K562 (cell line): ENCODE data around the gene WARS2. TPM values are rescaled to one million over a fixed set of nuclear protein-coding genes. Genes with fewer than 3 reads are reported as not detected.

Experiments used
- ATAC-seq: fragments of 200-7000 bp; cut with Tn5 transposase; 3 replicates; pipeline ENCODE4 v1.9.1; 2020; ENCODE audit warnings: moderate library complexity
- BruUV-seq: library from RNA; stranded (reverse); fragments of 400-500 nt; replicated peaks from 2 replicates; lab custom pipeline; 2021; lab: Mats Ljungman, UMichigan
- CTCF ChIA-PET: fragments of 300-600 bp; formaldehyde crosslinking; extraction: SDS; loops from one replicate; lab custom pipeline; 2021; ENCODE audit warnings: low intra/inter-chr PET ratio; lab: Yijun Ruan, JAX
- POLR2A ChIA-PET: fragments of 300-600, 350-650 bp; sonication (Branson Sonifier 250); formaldehyde crosslinking; extraction: SDS; loops from one replicate; lab custom pipeline; 2021; ENCODE audit warnings: antibody characterized with exemption, inconsistent platforms; lab: Yijun Ruan, JAX
- DNase-seq, 4 experiments: peaks; one replicate each; pipeline versions ENCODE4 v3.0.0 to v3.0.0-alpha.2; 2011 to 2018; ENCODE audit warnings: low spot score in 3 of 4, mixed read lengths in 3 of 4; ENCODE audit errors: extremely low read depth in 1 of 4
- FAIRE-seq: peaks from 2 replicates; lab custom pipeline; 2011; peaks lifted over from hg19 to GRCh38; lab: Jason Lieb, UNC
- H2AFZ ChIP-seq: 2 replicates; pipeline ENCODE4 v1.6.0; 2011; ENCODE audit warnings: low read depth, low read length, control low read depth, inconsistent platforms
- H3K27ac ChIP-seq: fragments of 200-600 bp; 3 replicates; pipeline ENCODE4 v1.8.0; 2011; ENCODE audit warnings: low read depth, mild to moderate bottlenecking, control low read depth, inconsistent platforms, low read length, moderate library complexity, mixed read lengths; ENCODE audit errors: extremely low read depth
- H3K27me3 ChIP-seq, 2 experiments: fragments of 300-600 bp in 1 of 2; 2 replicates in 1 of 2; 3 replicates in 1 of 2; pipeline versions ENCODE4 v1.6.0 to v1.8.0; 2011; ENCODE audit warnings: inconsistent platforms in 2 of 2, low read length in 2 of 2, mild to moderate bottlenecking in 1 of 2, mixed read lengths in 1 of 2, moderate library complexity in 1 of 2; ENCODE audit not compliant: control insufficient read depth in 2 of 2, insufficient read depth in 2 of 2
- H3K36me3 ChIP-seq: fragments of 300-600 bp; 3 replicates; pipeline ENCODE4 v1.8.0; 2011; ENCODE audit warnings: mild to moderate bottlenecking, low read length, inconsistent platforms; ENCODE audit not compliant: control insufficient read depth, insufficient read depth
- H3K4me1 ChIP-seq, 2 experiments: fragments of 200-600 bp in 1 of 2; replicated peaks in 1 of 2; 2 replicates in 1 of 2; 3 replicates in 1 of 2; pipeline versions ENCODE4 v1.5.1 to v1.8.0; 2011; ENCODE audit warnings: inconsistent platforms in 2 of 2, low read length in 2 of 2, mild to moderate bottlenecking in 1 of 2, mixed read lengths in 1 of 2, moderate library complexity in 1 of 2; ENCODE audit not compliant: control insufficient read depth in 2 of 2, insufficient read depth in 2 of 2
- H3K4me2 ChIP-seq: 2 replicates; pipeline ENCODE4 v1.6.1; 2011; ENCODE audit warnings: low read length, control low read depth, inconsistent platforms, mixed read lengths; ENCODE audit not compliant: insufficient read depth
- H3K4me3 ChIP-seq: fragments of 200-600 bp; sonication (generic), shearing (Covaris generic); 2 replicates; pipeline ENCODE4 v1.5.1; 2016; ENCODE audit warnings: control low read depth, inconsistent platforms
- H3K79me2 ChIP-seq: fragments of 200-600 bp; 3 replicates; pipeline ENCODE4 v1.8.0; 2011; ENCODE audit warnings: low read length, inconsistent platforms; ENCODE audit not compliant: control insufficient read depth, insufficient read depth
- H3K9ac ChIP-seq, 2 experiments: 2 replicates each; pipeline versions ENCODE4 v1.6.0 to v1.6.1; 2011; ENCODE audit warnings: low read depth in 2 of 2, low read length in 2 of 2, control low read depth in 1 of 2, inconsistent platforms in 1 of 2, mild to moderate bottlenecking in 1 of 2, mixed read lengths in 1 of 2; ENCODE audit not compliant: insufficient read depth in 1 of 2
- H3K9me1 ChIP-seq: one replicate; pipeline ENCODE4 v1.6.0; 2011; ENCODE audit warnings: inconsistent platforms, mild to moderate bottlenecking, low read length, moderate library complexity; ENCODE audit not compliant: control insufficient read depth, insufficient read depth
- H3K9me3 ChIP-seq: replicated peaks from 2 replicates; pipeline ENCODE4 v1.5.1; 2011; ENCODE audit warnings: low read depth, low read length, inconsistent platforms; ENCODE audit not compliant: control insufficient read depth, insufficient read depth
- H4K20me1 ChIP-seq: replicated peaks from 2 replicates; pipeline ENCODE4 v1.6.1; 2011; ENCODE audit warnings: low read length, inconsistent platforms, mixed read lengths; ENCODE audit not compliant: control insufficient read depth, insufficient read depth
- ARID2 ChIP-seq: fragments of 450-650 bp; IDR thresholded peaks from 2 replicates; pipeline ENCODE4 v1.6.1; 2017; ENCODE audit warnings: antibody characterized with exemption, mild to moderate bottlenecking
- BCOR ChIP-seq: fragments of 450-650 bp; IDR thresholded peaks from 2 replicates; pipeline ENCODE4 v1.6.1; 2016
- BDP1 ChIP-seq: IDR thresholded peaks from 3 replicates; pipeline ENCODE4 v1.6.1; 2011; ENCODE audit not compliant: insufficient read length, insufficient read depth
- CREB1 ChIP-seq, 2 experiments: sonication (generic) in 1 of 2; formaldehyde crosslinking in 1 of 2; IDR thresholded peaks; 2 replicates each; pipeline versions ENCODE4 v1.6.1 to v1.8.0; 2012 to 2022; ENCODE audit warnings: inconsistent platforms in 1 of 2, mild to moderate bottlenecking in 1 of 2, missing genetic modification reagents in 1 of 2, moderate library complexity in 1 of 2
- KLF16 ChIP-seq: IDR thresholded peaks from 2 replicates; pipeline ENCODE4 v1.6.1; 2016; ENCODE audit warnings: antibody characterized with exemption
- MCM7 ChIP-seq, 2 experiments: fragments of 450-650 bp; IDR thresholded peaks; 2 replicates each; pipeline ENCODE4 v1.6.1; 2016 to 2018
- NUFIP1 ChIP-seq: fragments of 450-650 bp; IDR thresholded peaks from 2 replicates; pipeline ENCODE4 v1.6.1; 2018; ENCODE audit not compliant: partially characterized antibody
- PHF20 ChIP-seq: fragments of 450-650 bp; IDR thresholded peaks from 2 replicates; pipeline ENCODE4 v1.6.1; 2018; ENCODE audit not compliant: partially characterized antibody
- SIX5 ChIP-seq, 2 experiments: IDR thresholded peaks; 2 replicates each; pipeline ENCODE4 v1.6.1; 2011; ENCODE audit warnings: low read length in 2 of 2, borderline replicate concordance in 1 of 2, low read depth in 1 of 2, mild to moderate bottlenecking in 1 of 2, moderate library complexity in 1 of 2; ENCODE audit not compliant: insufficient read depth in 1 of 2
- ZFX ChIP-seq: sonication (generic); formaldehyde crosslinking; IDR thresholded peaks from 2 replicates; pipeline ENCODE4 v1.8.0; 2022; ENCODE audit warnings: mild to moderate bottlenecking, missing genetic modification reagents, moderate library complexity
- ZNF12 ChIP-seq: sonication (generic); formaldehyde crosslinking; IDR thresholded peaks from 2 replicates; pipeline ENCODE4 v1.4.0; 2020; ENCODE audit warnings: mild to moderate bottlenecking, missing genetic modification reagents
- ZNF41 ChIP-seq: fragments of 250-450 bp; sonication (Bioruptor Pico); conservative IDR thresholded peaks from 2 replicates; pipeline ENCODE4 v1.4.0; 2020; ENCODE audit warnings: mild to moderate bottlenecking
- ZNF79 ChIP-seq: fragments of 250-450 bp; sonication (Bioruptor Pico); IDR thresholded peaks from 2 replicates; pipeline ENCODE4 v1.4.0; 2020; ENCODE audit warnings: low read depth, mild to moderate bottlenecking, moderate library complexity
- WGBS: fragments of 100-300 bp; shearing (Covaris generic); methylation state at CpG from one replicate; pipeline ENCODE4 v1.1.6; 2016; ENCODE audit warnings: low coverage, mixed read lengths; ENCODE audit not compliant: insufficient coverage; ENCODE audit errors: missing lambda C conversion rate; 5-methylcytosine and 5-hydroxymethylcytosine counted together
- in situ Hi-C: fragments of 300-500 bp; cut with MboI; formaldehyde crosslinking; loops from 4 replicates; pipeline ENCODE4 v1.15.0; 2018; ENCODE audit warnings: inconsistent platforms, mixed read lengths
- intact Hi-C: fragments of 100-400 bp; cut with micrococcal nuclease; formaldehyde crosslinking; loops from 2 replicates; pipeline ENCODE4 v1.14.2; 2022
- polyA plus RNA-seq, 8 experiments: library from polyadenylated mRNA; depleted of rRNA in 4 of 8; stranded (reverse) in 5 of 8; unstranded in 3 of 8; fragments of >200 nt; fragmentation: Nextera tagmentation in 2 of 8; fragmentation: Illumina TruSeq in 1 of 8; extraction: Ambion mirVana in 2 of 8; extraction: Trizol in 1 of 8; gene quantifications; 2 replicates each; pipeline versions ENCODE4 v1.2.1 to v1.2.3, GENCODE V29; 2011 to 2014; ENCODE audit warnings: inconsistent platforms in 1 of 8, missing spikeins in 1 of 8
- total RNA-seq, 7 experiments: library from RNA; depleted of rRNA in 6 of 7; stranded (reverse); fragments of >200 nt in 6 of 7; fragmentation: Illumina TruSeq in 2 of 7; extraction: Trizol in 2 of 7; gene quantifications; 2 replicates each; pipeline versions ENCODE4 v1.2.1 to v1.2.3, GENCODE V29; 2011 to 2021; ENCODE audit warnings: low replicate concordance in 1 of 7
- TF ChIP-seq, protein P1 (sequence below): fragments of 150-350 bp; IDR thresholded peaks from 2 replicates; pipeline ENCODE4 v1.6.1; 2014; ENCODE audit warnings: low read depth, mild to moderate bottlenecking, low read length, borderline replicate concordance

WARS2 gene
- total and polyA plus RNA-seq, 9 of the 15 experiments (the other 6 are each of a cell fraction or from before 2014, with no cell fraction given) = 5.7 to 18.0 (median 16.9) TPM

DNA sequence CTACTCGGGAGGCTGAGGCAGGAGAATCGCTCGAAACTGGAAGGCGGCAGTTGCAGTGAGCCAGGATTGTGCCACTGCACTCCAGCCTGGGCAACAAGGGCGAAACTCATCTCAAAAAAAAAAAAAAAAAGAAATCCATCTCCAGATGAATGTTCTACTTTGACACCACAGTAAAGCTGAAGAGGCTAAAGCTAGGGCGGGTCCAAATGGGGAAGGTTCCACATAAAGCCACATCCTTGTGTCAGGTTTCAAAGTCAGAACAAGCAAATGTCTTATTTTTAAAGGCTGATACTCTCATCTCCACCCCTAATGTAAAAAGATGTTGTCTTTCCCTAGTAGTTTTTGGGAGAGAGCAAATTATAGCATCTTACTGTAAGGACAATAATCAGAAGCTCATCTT, 4.4 kb upstream of the WARS2 start:
- Histone ChIP-seq H3K79me2 (peaks cover 22% of the 10 kb centered on the region), H3K4me3 (no peak overlapping the region), H3K4me2 (no peak overlapping the region), H3K4me1 (peaks cover 0 to 16% of the 10 kb centered on the region in 2 experiments; a peak in 3 of 5 replicates), H3K27ac (no peak overlapping the region), H4K20me1 (no peaks in the 10 kb centered on the region), H3K27me3 (no peaks in the 10 kb centered on the region), H3K9me3 (no peaks in the 10 kb centered on the region), H3K9ac (no peak overlapping the region), H2AFZ (no peak overlapping the region), H3K36me3 (peaks cover 6% of the 10 kb centered on the region; the same call in 2 of the 3 replicates), H3K9me1 (no peaks in the 10 kb centered on the region)
- no peak for ATAC-seq
- no peak for FAIRE-seq
- ChIA-PET POLR2A (no interaction called here), CTCF (no interaction called here)
- TF ChIP-seq ARID2 (no peak), MCM7 (IDR thresholded peaks at IDR 0.05) (no peak)
- in situ Hi-C loops (no loop called here), intact Hi-C loops (loop anchor here (10.0 kb wide), 1 partner anchor 60 kb away; no protein-coding TSS in a partner anchor)
- WGBS = 93% methylated on average over 4 of the region's 6 CpGs
- no peak for DNase-seq
- no TSS peak for BruUV-seq

DNA sequence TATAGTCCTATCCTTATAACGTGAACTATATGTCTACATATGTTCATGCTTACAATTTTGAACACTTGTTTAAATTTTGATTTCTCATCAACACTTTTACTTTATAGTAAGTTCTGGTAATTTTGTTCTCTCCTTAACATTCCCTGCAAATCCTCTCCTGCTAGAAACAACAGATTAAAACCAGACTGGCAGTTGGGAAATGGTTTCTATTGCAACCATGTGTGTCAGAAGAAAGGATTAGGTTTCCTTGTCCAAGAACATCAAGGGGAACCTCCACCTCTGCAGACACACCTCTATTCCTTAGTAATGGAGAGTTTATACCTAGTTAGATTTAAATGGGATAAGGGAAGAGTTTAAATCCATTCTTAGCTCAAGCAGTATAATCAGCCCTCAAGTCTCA, 3.3 kb upstream of the WARS2 start:
- in situ Hi-C loops = no loop called here
- no peak overlapping the region for H3K27ac ChIP-seq
- no peaks in the 10 kb centered on the region for H3K9me1 ChIP-seq
- FAIRE-seq = no peak
- no peak for DNase-seq
- H2AFZ ChIP-seq = no peak overlapping the region
- peaks cover 33% of the 10 kb centered on the region for H3K79me2 ChIP-seq
- ChIA-PET POLR2A (no interaction called here), CTCF (no interaction called here)
- H3K27me3 ChIP-seq = no peaks in the 10 kb centered on the region
- H4K20me1 ChIP-seq = no peaks in the 10 kb centered on the region
- no peak overlapping the region for H3K4me2 ChIP-seq
- H3K4me1 ChIP-seq = peaks cover 0 to 19% of the 10 kb centered on the region in 2 experiments; a peak in 3 of 5 replicates
- ATAC-seq = no peak
- H3K9ac ChIP-seq = no peak overlapping the region
- H3K36me3 ChIP-seq = peaks cover 6% of the 10 kb centered on the region; the same call in 2 of the 3 replicates
- H3K9me3 ChIP-seq = no peaks in the 10 kb centered on the region
- intact Hi-C loops = loop anchor here (10.0 kb wide), 1 partner anchor 59 kb away; no protein-coding TSS in a partner anchor
- no TSS peak for BruUV-seq
- H3K4me3 ChIP-seq = no peak overlapping the region
- 100% methylated on average over 1 of the region's 1 CpG for WGBS
- TF ChIP-seq CREB1 (IDR thresholded peaks at IDR 0.05) = no peak
- no peak for TF ChIP-seq CREB1 (CRISPR knock-in tag; IDR thresholded peaks at IDR 0.05)
- TF ChIP-seq ZFX (CRISPR knock-in tag) = no peak
- no peak for TF ChIP-seq ZNF79
- no peak for TF ChIP-seq ZNF41 (CRISPR knock-in tag)
- TF ChIP-seq, protein P1, sequence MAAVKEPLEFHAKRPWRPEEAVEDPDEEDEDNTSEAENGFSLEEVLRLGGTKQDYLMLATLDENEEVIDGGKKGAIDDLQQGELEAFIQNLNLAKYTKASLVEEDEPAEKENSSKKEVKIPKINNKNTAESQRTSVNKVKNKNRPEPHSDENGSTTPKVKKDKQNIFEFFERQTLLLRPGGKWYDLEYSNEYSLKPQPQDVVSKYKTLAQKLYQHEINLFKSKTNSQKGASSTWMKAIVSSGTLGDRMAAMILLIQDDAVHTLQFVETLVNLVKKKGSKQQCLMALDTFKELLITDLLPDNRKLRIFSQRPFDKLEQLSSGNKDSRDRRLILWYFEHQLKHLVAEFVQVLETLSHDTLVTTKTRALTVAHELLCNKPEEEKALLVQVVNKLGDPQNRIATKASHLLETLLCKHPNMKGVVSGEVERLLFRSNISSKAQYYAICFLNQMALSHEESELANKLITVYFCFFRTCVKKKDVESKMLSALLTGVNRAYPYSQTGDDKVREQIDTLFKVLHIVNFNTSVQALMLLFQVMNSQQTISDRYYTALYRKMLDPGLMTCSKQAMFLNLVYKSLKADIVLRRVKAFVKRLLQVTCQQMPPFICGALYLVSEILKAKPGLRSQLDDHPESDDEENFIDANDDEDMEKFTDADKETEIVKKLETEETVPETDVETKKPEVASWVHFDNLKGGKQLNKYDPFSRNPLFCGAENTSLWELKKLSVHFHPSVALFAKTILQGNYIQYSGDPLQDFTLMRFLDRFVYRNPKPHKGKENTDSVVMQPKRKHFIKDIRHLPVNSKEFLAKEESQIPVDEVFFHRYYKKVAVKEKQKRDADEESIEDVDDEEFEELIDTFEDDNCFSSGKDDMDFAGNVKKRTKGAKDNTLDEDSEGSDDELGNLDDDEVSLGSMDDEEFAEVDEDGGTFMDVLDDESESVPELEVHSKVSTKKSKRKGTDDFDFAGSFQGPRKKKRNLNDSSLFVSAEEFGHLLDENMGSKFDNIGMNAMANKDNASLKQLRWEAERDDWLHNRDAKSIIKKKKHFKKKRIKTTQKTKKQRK = no peak
- no peak for TF ChIP-seq PHF20
- no peak for TF ChIP-seq BCOR
- TF ChIP-seq ZNF12 (CRISPR knock-in tag) = no peak
- no peak for TF ChIP-seq KLF16
- no peak for TF ChIP-seq SIX5 (IDR thresholded peaks at IDR 0.05; ENCODE audit: borderline replicate concordance in 1 of 2, insufficient read depth in 1 of 2, low read depth in 1 of 2, low read length in 2 of 2)
- no peak for TF ChIP-seq BDP1
- TF ChIP-seq NUFIP1 = no peak
